Adrenal gland (tissue), 5 donors: Measurements from ENCODE around the gene OR2T2.
"Not testable (repeated sequence)": the region's sequence is repeated elsewhere in the genome, so short reads cannot be mapped to it uniquely, and the experiment has no call there.

Experiments
- CTCF ChIP-seq, 6 experiments: fragments of 450-650 bp in 4 of 6; fragments of 200-600 bp in 2 of 6; sonication (generic) in 1 of 6; IDR thresholded peaks; 1 replicate in 5 of 6; 2 replicates in 1 of 6; pipeline versions ENCODE4 v1.5.1 to v1.8.0; 2016 to 2021; ENCODE audit warnings: antibody characterized with exemption in 6 of 6, mild to moderate bottlenecking in 2 of 6, moderate library complexity in 1 of 6
- POLR2A ChIP-seq, 2 donors: fragments of 450-650 bp; IDR thresholded peaks; one replicate each; pipeline ENCODE4 v1.6.1; 2017; ENCODE audit warnings: antibody characterized with exemption in 2 of 2, mild to moderate bottlenecking in 2 of 2, moderate library complexity in 1 of 2
- donor health status: DM: no; HTN: no; CAD: no.

- not testable (repeated sequence) for TF ChIP-seq CTCF, POLR2A (IDR thresholded peaks at IDR 0.05)
Measured at GRCh38 chr1:248459117-248459516, 13.7 kb downstream of the OR2T2 start.
